Calu3 (cell line): Measurements from ENCODE around the gene FARP1. TPM values are rescaled to one million over a fixed set of nuclear protein-coding genes. Genes with fewer than 3 reads are reported as not detected.

Experiments used
- BruUV-seq: library from RNA; stranded (reverse); fragments of 400-500 nt; replicated peaks from 2 replicates; lab custom pipeline; 2021; lab: Mats Ljungman, UMichigan
- CTCF ChIA-PET: fragments of 300-600 bp; sonication (Branson Sonifier 250); formaldehyde crosslinking; loops from one replicate; lab custom pipeline; 2022; ENCODE audit warnings: antibody characterized with exemption; lab: Charles Lee
- DNase-seq: peaks from one replicate; pipeline ENCODE4 v3.0.0; 2022
- H3K27ac Mint-ChIP-seq: one replicate; pipeline ENCODE4 v1.8.0; 2022; ENCODE audit warnings: mixed read lengths; ENCODE audit not compliant: unreplicated experiment
- H3K27me3 Mint-ChIP-seq: one replicate; pipeline ENCODE4 v1.8.0; 2022; ENCODE audit warnings: mixed read lengths; ENCODE audit not compliant: unreplicated experiment
- H3K36me3 Mint-ChIP-seq: one replicate; pipeline ENCODE4 v1.8.0; 2022; ENCODE audit warnings: mild to moderate bottlenecking, moderate library complexity, mixed read lengths; ENCODE audit not compliant: insufficient read depth, unreplicated experiment
- H3K4me1 Mint-ChIP-seq: one replicate; pipeline ENCODE4 v1.8.0; 2022; ENCODE audit warnings: mild to moderate bottlenecking, low read depth, mixed read lengths; ENCODE audit not compliant: unreplicated experiment
- H3K4me3 Mint-ChIP-seq: one replicate; pipeline ENCODE4 v1.8.0; 2022; ENCODE audit warnings: mild to moderate bottlenecking, low read depth, moderate library complexity, mixed read lengths; ENCODE audit not compliant: unreplicated experiment
- H3K9me3 Mint-ChIP-seq: one replicate; pipeline ENCODE4 v1.8.0; 2022; ENCODE audit warnings: low read depth, mixed read lengths; ENCODE audit not compliant: unreplicated experiment
- intact Hi-C: fragments of 100-400 bp; cut with micrococcal nuclease; formaldehyde crosslinking; loops from one replicate; pipeline ENCODE4 v1.10.0; 2022; ENCODE audit not compliant: unreplicated experiment
- total RNA-seq: library from RNA; stranded (reverse); gene quantifications from 2 replicates; pipeline ENCODE4 v1.2.3, GENCODE V29; 2022
- TF ChIP-seq, protein P1 (sequence below): fragments of 200-600 bp; IDR thresholded peaks from one replicate; pipeline ENCODE4 v1.8.0; 2022; ENCODE audit warnings: antibody characterized with exemption; ENCODE audit not compliant: unreplicated experiment

Gene FARP1
- total RNA-seq, 1 experiment from 2014 or later, result 47.0 TPM

DNA sequence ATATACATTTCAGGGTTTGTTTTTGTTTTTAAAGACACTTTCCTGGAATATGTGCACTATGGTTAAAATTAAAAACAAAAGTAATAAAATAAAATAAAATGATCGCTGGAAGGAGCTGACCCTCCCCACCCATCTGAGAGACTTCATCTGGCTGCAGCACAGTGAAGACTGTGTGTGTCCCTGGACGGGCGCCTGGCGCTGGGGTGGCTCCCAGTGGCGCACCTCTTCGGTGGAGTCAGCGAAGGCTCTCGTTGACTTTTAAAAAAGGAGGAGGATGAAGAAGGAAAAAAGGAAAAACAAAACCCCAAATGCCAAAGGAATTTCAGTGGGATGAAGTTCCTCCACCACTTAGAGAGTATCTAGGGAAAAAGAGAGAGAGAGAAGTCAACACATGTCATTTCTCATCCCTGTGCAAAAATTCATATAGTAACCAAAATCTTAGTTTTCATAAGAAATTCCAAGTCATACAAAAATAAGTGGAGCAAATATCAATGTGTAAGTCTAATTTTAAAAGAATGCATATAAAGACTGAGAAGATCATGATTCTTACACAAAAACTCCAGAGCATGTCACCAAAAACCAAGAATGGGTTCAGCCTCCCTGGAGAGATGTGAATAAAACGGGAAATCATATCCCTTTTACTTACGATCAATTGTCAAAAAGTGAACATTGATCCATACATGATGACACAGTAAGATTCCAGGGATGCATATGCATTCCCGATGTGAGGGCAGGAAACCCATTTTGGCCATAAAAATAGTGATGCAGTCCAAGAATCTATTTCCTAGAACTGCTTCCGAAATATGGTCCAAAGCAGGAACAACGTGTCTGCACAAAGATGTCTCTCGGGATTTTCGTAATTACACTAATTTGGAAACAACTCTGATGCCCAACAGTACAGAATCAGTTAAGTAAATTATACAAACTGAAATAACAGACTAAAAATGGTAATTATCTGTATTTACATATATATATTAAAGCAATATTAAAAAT lies 310.3 kb downstream of the FARP1 start:
- Mint-ChIP-seq H3K27me3 (no peaks in the 10 kb centered on the region), H3K9me3 (no peaks in the 10 kb centered on the region), H3K4me3 (no peak overlapping the region), H3K4me1 (peaks cover 7% of the 10 kb centered on the region), H3K36me3 (peaks cover 25% of the 10 kb centered on the region), H3K27ac (no peak overlapping the region)
- no peak for DNase-seq
- CTCF ChIA-PET, result no interaction called here
- TF ChIP-seq, protein P1, sequence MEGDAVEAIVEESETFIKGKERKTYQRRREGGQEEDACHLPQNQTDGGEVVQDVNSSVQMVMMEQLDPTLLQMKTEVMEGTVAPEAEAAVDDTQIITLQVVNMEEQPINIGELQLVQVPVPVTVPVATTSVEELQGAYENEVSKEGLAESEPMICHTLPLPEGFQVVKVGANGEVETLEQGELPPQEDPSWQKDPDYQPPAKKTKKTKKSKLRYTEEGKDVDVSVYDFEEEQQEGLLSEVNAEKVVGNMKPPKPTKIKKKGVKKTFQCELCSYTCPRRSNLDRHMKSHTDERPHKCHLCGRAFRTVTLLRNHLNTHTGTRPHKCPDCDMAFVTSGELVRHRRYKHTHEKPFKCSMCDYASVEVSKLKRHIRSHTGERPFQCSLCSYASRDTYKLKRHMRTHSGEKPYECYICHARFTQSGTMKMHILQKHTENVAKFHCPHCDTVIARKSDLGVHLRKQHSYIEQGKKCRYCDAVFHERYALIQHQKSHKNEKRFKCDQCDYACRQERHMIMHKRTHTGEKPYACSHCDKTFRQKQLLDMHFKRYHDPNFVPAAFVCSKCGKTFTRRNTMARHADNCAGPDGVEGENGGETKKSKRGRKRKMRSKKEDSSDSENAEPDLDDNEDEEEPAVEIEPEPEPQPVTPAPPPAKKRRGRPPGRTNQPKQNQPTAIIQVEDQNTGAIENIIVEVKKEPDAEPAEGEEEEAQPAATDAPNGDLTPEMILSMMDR, result no peak
- BruUV-seq, result no TSS peak
- intact Hi-C loops, result no loop called here

DNA sequence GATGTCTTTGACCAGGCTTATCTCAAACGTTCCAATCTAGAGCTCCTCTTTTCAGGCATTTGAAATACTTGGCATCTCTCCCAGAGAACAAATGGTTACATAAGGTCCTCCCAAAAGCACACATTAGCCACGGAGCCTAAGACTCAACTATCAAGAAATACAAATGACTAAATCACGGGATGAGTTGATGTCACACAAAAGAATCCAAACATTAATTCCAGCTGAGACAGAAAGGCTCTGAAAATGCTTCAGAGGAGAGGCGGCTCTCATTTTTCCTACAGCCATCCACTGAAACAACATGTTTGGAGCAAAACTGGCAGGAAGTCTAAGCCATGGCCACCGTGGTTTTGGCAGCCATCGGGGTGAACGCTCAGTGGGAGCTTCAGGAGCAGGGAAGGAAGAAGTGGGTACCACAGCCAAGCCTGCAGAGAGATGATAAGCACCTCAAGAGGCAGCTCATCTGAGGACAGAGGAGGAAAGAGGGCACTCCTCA lies 311.5 kb downstream of the FARP1 start:
- Mint-ChIP-seq H3K4me3 (no peak overlapping the region), H3K27me3 (no peaks in the 10 kb centered on the region), H3K27ac (no peak overlapping the region), H3K4me1 (peaks cover 7% of the 10 kb centered on the region), H3K36me3 (peaks cover 25% of the 10 kb centered on the region), H3K9me3 (no peaks in the 10 kb centered on the region)
- BruUV-seq, result no TSS peak
- CTCF ChIA-PET, result no interaction called here
- TF ChIP-seq, protein P1, result no peak
- no peak for DNase-seq
- intact Hi-C loops, result no loop called here

DNA sequence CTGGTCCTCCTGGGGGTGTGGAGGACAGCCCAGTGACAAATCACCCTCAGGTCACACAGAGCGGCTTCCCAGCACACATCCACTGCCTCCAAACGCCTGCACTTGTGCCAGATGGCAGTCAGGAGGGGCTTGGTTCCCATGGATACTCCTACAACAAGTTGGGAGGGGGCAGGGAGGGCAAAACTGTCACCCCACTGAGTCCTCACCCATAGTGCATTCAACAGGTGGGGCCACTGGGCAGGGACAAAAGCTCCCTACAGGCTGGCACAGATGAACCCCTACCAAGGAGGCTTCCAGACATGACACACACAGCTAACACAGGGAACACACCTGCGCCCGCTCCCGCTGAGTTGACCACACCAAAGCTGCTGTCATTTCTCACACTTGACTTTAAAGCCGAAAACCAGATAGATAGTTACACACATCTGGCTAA lies 313.5 kb downstream of the FARP1 start:
- Mint-ChIP-seq H3K4me1 (peaks cover 5% of the 10 kb centered on the region), H3K27ac (no peak overlapping the region), H3K4me3 (no peak overlapping the region), H3K9me3 (no peaks in the 10 kb centered on the region), H3K27me3 (no peaks in the 10 kb centered on the region), H3K36me3 (peaks cover 19% of the 10 kb centered on the region)
- CTCF ChIA-PET, result no interaction called here
- TF ChIP-seq, protein P1, result no peak
- no peak for DNase-seq
- no TSS peak for BruUV-seq
- intact Hi-C loops, result no loop called here

DNA sequence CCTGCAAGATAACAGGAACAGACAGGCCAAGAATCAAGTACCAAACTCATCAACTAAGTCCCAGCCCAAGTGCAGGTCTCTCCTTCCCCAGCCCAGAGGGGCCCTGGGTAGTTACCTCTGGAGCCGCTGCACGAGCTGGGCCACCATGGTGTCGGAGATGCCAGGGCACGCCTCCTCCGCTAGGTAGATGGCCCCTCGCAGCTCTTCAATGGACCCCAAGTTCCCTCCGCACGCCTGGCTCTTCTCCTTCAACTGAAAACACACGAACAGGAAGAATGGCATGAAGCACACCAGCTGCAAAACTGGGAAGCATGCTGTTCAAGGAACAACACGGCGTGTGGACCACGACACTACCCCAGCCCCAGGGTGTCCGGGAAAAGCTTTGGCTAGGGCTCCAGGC lies 314.2 kb downstream of the FARP1 start:
- TF ChIP-seq, protein P1, result no peak
- CTCF ChIA-PET, result interaction anchor here (0.7 kb wide), 1 partner anchor 114 kb away, joined by 9 read pairs; no protein-coding TSS in a partner anchor
- H3K9me3 Mint-ChIP-seq, result no peaks in the 10 kb centered on the region
- H3K36me3 Mint-ChIP-seq, result peaks cover 13% of the 10 kb centered on the region
- H3K4me3 Mint-ChIP-seq, result no peak overlapping the region
- H3K4me1 Mint-ChIP-seq, result no peaks in the 10 kb centered on the region
- H3K27ac Mint-ChIP-seq, result no peak overlapping the region
- no peak for DNase-seq
- H3K27me3 Mint-ChIP-seq, result no peaks in the 10 kb centered on the region
- intact Hi-C loops, result no loop called here
- BruUV-seq, result no TSS peak
